Activated CD8-positive, alpha-beta T cell treated with anti-CD3 and anti-CD28 coated beads, Interleukin-2, amount 10 ng/mL, durations not matched to agents 7 days and 5 days (primary cell): ENCODE data around the gene NOTUM. TPM values are rescaled to one million over a fixed set of nuclear protein-coding genes. Genes with fewer than 3 reads are reported as not detected.
"Not testable (repeated sequence)": the region's sequence is repeated elsewhere in the genome, so short reads cannot be mapped to it uniquely, and the experiment has no call there.

Experiments
- ATAC-seq: fragments of 150-1000 bp; cut with Tn5 transposase; one replicate; pipeline ENCODE4 v1.10.0; 2021; ENCODE audit warnings: moderate library complexity
- CTCF ChIA-PET: fragments of 350-600 bp; sonication (Branson Sonifier 250); formaldehyde crosslinking; loops from one replicate; lab custom pipeline; 2021; ENCODE audit warnings: antibody characterized with exemption; lab: Charles Lee
- POLR2A ChIA-PET: fragments of 350-600 bp; sonication (Branson Sonifier 250); formaldehyde crosslinking; loops from one replicate; lab custom pipeline; 2021; ENCODE audit warnings: antibody characterized with exemption; lab: Charles Lee
- DNase-seq: peaks from one replicate; pipeline ENCODE4 v3.0.0-alpha.2; 2020
- H3K27ac Mint-ChIP-seq: one replicate; pipeline ENCODE4 v1.8.0; 2021; ENCODE audit warnings: mild to moderate bottlenecking, mixed read lengths
- H3K27me3 Mint-ChIP-seq: one replicate; pipeline ENCODE4 v1.8.0; 2021; ENCODE audit warnings: low read depth, mixed read lengths
- H3K36me3 Mint-ChIP-seq: one replicate; pipeline ENCODE4 v1.8.0; 2021; ENCODE audit warnings: low read depth, mixed read lengths
- H3K4me1 Mint-ChIP-seq: one replicate; pipeline ENCODE4 v1.8.0; 2021; ENCODE audit warnings: low read depth, mixed read lengths
- H3K4me3 Mint-ChIP-seq: one replicate; pipeline ENCODE4 v1.8.0; 2021; ENCODE audit warnings: mild to moderate bottlenecking, mixed read lengths
- H3K9me3 Mint-ChIP-seq: one replicate; pipeline ENCODE4 v1.8.0; 2022; ENCODE audit warnings: mixed read lengths; ENCODE audit not compliant: insufficient read depth
- total RNA-seq, 2 experiments: library from RNA; stranded (reverse); gene quantifications; one replicate each; pipeline ENCODE4 v1.2.3, GENCODE V29; 2021

Gene NOTUM
- total RNA-seq, 2 experiments from 2014 or later: 0.29 to 0.42 TPM

DNA sequence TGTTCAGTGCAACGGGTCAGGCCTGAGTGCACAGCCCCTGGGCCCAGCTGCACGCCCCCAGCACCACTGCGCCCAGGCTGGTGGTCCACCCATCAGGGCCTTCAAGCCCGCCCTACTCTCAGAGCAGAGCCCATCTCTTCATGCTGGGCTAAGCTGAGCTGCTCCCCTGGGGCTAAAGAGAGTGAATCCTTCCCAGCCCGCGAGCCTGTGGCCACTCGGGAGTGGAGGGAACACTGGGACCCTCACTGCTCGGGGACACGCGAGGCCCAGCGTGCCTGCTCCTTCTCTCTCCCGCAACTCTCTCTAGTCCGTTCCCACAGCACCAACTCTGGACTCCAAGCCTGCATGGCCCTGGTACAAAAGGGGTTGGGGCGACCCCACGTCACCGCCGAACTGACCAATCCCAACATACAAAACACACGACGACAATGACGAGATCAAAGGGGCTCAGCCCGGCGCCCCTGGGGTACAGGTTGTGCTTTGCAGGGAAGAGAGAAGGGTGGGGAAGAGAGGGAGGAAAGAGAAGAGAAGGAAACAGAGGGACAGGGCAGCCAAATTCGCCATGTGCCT is 38.9 kb downstream of the NOTUM start:
- H3K36me3 Mint-ChIP-seq: peaks cover 12% of the 10 kb centered on the region
- CTCF ChIA-PET: interaction anchor here (1.3 kb wide), 1 partner anchor 38 kb away, joined by 3 read pairs; no protein-coding TSS in a partner anchor

DNA sequence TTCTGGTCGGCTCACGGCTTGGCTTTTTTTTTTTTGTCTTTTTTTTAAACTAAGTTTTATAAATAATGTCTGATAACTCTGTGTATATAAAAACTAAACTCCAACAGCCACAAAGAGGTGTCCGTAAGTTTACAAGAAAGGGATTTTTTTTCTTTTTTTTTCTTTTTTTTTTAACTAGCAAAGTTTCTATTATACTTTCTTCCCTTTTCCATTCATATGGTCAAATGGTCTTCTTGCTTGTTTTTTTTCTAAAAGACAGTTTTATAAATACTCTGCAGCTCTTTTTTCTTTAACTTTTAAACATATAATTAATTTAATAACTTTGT is 39.5 kb downstream of the NOTUM start:
- H3K4me1 Mint-ChIP-seq: peaks cover 41% of the 10 kb centered on the region
- no peaks in the 10 kb centered on the region for H3K9me3 Mint-ChIP-seq
- POLR2A ChIA-PET: no interaction called here

More for the DNA sequence above, 38.9 kb downstream of the NOTUM start:
- H3K4me1 Mint-ChIP-seq: peaks cover 37% of the 10 kb centered on the region
- POLR2A ChIA-PET: no interaction called here
- H3K4me3 Mint-ChIP-seq: no peak overlapping the region
- no peak for DNase-seq
- no peak overlapping the region for H3K27ac Mint-ChIP-seq
- no peaks in the 10 kb centered on the region for H3K27me3 Mint-ChIP-seq
- H3K9me3 Mint-ChIP-seq: no peaks in the 10 kb centered on the region
- ATAC-seq: no peak

DNA sequence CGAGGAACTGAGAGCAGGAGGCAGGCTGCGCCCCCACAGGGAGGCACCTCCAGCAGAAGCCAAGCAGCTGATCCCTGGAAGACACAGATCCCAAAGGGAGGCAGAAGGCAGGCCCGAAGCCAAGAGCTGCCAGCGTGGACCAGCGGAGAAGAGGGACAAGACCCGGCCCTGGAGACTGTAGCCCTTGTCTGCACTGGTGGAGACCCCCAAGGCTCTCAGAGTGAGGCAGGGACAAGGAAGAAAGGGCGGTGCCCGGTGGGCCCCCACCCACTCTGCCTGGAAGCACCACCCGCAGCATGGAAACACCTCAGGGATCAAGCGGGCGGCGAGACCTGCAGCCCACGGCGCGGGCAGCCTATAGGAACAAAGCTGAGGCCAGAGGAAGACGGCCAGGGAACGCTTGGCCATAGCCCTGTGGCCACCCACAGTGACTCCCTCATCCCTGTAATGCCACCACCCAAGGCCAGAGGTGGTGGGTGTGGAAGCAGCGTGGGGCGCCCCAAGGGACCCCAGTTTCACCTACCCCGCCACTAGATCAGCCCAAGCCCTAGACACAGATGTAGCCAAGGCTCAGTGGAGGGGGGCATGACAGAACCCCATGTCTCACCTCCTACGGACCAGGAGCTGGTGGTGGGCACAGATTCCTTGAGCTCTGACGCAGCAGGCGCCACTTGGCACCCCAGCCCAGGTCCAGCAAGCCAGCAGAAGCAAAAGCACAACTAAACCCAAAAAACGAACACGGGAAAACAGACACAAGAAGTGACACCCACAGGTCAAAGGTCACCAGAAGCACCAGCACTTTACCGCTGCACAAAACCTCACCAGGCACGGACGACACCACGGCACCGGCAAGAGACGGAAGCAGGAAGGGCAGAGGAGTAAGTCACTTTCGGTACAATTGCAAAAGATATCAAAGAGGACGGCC is 40.1 kb downstream of the NOTUM start:
- H3K9me3 Mint-ChIP-seq: no peaks in the 10 kb centered on the region
- DNase-seq (no peak), ATAC-seq (no peak)
- peaks cover 20% of the 10 kb centered on the region for H3K36me3 Mint-ChIP-seq
- POLR2A ChIA-PET: interaction anchor here (0.5 to 0.6 kb wide), 2 partner anchors 11 to 66 kb away, joined by 3 read pairs; no protein-coding TSS in a partner anchor
- H3K4me3 Mint-ChIP-seq: no peak overlapping the region
- H3K27me3 Mint-ChIP-seq: no peaks in the 10 kb centered on the region
- CTCF ChIA-PET: no interaction called here
- H3K4me1 Mint-ChIP-seq: peaks cover 38% of the 10 kb centered on the region
- no peak overlapping the region for H3K27ac Mint-ChIP-seq

More for the DNA sequence above, 39.5 kb downstream of the NOTUM start:
- Mint-ChIP-seq H3K27me3 (no peaks in the 10 kb centered on the region), H3K27ac (no peak overlapping the region), H3K4me3 (no peak overlapping the region), H3K36me3 (peaks cover 16% of the 10 kb centered on the region)
- ATAC-seq (no peak), DNase-seq (no peak)
- CTCF ChIA-PET: no interaction called here

DNA sequence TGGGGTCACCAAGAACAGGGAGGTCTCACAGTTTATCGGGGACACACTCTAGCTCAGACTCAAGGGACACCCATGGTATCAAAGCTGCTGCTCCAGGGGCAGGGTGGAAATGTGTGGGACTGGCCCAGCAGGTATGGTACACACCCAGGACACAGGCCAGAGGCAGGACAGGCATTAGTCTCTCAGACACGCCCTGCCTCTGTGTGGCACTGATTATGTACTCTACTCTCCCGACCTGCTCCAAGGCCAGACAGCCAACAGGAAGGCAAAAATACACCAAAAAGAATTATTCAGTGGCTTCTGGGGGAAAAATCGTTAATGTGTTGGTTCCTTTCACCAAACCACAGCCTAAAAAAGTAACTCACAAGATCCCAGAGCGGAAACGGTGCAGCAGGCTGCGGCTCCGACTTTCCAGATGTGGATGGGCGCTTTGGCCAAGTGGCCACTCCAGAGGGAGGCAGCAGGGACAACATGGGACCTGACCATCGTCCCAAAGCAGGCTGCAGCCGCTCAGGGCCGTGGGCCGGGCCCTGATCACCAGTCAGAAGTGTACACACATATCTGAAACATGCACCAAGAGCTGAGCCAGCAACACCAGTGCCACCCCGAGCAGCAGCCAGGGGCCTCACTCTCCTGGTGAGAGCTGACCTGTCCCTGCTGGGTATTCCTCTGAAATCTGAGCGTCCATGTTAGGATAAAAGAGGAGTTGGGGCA is 42.0 kb downstream of the NOTUM start:
- Mint-ChIP-seq H3K36me3 (peaks cover 33% of the 10 kb centered on the region), H3K9me3 (no peaks in the 10 kb centered on the region)
- no peak for ATAC-seq

DNA sequence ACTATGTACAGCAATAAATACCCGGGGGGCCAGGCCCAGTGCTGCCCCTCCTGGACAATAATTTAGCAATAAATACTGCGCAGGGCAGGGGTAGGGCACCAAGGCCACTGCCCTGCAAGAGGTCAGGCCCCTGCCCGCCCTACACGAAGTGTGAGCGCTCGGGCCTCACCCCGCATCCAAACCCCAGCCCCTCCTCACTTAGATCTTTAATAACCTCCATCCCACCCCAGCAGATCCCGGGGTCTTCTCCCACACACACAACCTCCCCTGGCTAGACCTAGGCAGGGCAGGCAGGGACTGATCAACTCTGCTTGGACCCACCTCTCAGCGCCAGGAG is 42.7 kb downstream of the NOTUM start:
- peak overlapping the region; percentile 82 for H3K4me3 Mint-ChIP-seq
- peaks cover 29% of the 10 kb centered on the region for H3K4me1 Mint-ChIP-seq
- ATAC-seq: peak; percentile 2
- H3K27me3 Mint-ChIP-seq, POLR2A ChIA-PET, H3K9me3 Mint-ChIP-seq, DNase-seq: not testable (repeated sequence)
- peaks cover 39% of the 10 kb centered on the region for H3K36me3 Mint-ChIP-seq
- CTCF ChIA-PET: interaction anchor here (0.9 kb wide), 1 partner anchor 41 kb away, joined by 4 read pairs; no protein-coding TSS in a partner anchor
- peak overlapping the region; percentile 71 for H3K27ac Mint-ChIP-seq

More for the DNA sequence above, 42.0 kb downstream of the NOTUM start:
- CTCF ChIA-PET: no interaction called here
- Mint-ChIP-seq H3K4me1 (peaks cover 34% of the 10 kb centered on the region), H3K27ac (peak overlapping the region; percentile 71), H3K4me3 (peak overlapping the region; percentile 24), H3K27me3 (no peaks in the 10 kb centered on the region)
- DNase-seq: no peak
- POLR2A ChIA-PET: no interaction called here

DNA sequence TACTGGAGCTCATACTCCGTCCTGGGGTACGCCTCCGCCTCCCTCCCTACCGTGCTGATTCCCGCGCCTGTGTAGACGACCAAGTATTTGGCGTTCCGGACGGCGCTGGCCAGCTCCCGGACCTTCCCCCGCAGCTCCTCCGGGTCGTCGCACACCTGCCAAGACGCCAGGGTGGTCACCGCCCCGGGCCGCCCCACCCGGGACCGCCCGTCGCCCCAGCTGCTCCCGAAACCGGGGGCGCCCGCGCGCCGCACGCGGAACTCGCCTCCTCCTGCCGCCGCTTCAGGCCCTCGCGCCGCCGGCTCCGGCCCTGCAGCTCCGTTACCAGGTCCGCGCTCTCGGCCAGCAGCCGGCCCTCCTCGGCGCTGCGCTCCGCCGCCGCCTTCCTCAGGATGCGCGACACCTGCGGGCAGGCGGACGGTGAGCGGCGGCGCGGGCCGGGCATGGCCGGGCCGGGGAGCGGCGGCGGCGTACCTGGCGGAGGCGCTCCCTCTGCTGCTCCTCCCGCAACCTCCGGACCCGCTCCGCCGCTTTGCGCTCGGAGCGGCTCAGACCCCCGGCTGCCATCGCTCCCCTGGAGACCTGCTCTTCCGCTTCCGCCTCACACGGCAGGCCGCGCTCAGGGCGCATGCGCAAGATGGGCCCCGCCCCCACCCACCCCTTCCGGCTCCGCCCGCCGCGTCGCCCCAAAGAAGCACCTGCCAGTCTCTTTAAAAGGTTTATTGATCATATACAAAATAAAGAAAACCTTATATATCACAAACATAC is 43.2 kb downstream of the NOTUM start, which contains the start of gene SIRT7:
SIRT7 (minus strand) TSS at position 612 of the 768 bp plus-strand sequence; CDS start at position 567, 45 bp downstream.
- peaks cover 44% of the 10 kb centered on the region for H3K36me3 Mint-ChIP-seq
- DNase-seq (peak; percentile 86), ATAC-seq (peak; percentile 86)
- no peaks in the 10 kb centered on the region for H3K9me3 Mint-ChIP-seq
- POLR2A ChIA-PET: interaction anchor here (0.7 to 2.2 kb wide), 9 partner anchors 8 to 399 kb away, joined by 3 to 19 read pairs (median 4); partner anchors contain the start of genes ALYREF, ANAPC11, ARHGDIA and MAFG
- peaks cover 30% of the 10 kb centered on the region for H3K4me1 Mint-ChIP-seq
- peak within 1 kb of the TSS; percentile 82 for H3K4me3 Mint-ChIP-seq
- CTCF ChIA-PET: interaction anchor here (0.7 to 1.0 kb wide), 3 partner anchors 10 to 316 kb away, joined by 3 to 5 read pairs (median 4); partner anchors contain the start of gene MAFG
- no peaks in the 10 kb centered on the region for H3K27me3 Mint-ChIP-seq
- H3K27ac Mint-ChIP-seq: peak within 1 kb of the TSS; percentile 88

DNA sequence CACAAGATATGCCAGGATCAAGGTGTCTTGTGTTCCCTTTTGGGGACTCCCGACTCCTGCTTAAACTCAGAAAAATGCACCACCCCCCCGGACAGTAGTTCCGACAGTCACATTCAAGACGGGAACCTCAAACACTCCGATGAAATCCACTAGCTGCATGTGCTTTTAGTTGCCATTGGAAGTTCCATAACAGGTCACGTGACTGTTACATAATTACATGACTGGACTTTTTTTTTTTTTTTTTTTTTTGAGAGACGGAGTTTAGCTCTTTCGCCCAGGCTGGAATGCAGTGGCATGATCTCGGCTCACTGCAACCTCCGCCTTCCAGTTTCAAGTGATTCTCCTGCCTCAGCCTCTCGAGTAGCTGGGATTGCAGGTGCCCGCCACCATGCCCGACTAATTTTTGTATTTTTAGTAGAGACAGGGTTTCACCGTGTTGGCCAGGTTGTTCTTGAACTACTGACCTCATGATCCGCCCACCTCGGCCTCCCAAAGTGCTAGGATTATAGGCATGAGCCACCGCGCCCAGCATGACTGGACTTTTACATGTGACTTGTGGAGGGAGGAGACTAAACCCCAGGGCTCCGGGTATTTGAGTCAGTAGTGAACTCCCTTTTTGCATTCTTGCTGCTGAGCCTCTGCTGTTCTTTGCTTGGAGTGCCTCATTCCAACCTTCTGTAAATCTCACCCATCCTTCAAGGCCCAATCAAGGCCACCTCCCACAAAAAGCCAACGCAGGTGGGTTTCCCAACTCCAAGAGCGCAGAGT is 44.6 kb downstream of the NOTUM start:
- Mint-ChIP-seq H3K4me3 (peak overlapping the region; percentile 82), H3K4me1 (peaks cover 35% of the 10 kb centered on the region), H3K36me3 (peaks cover 54% of the 10 kb centered on the region), H3K27me3 (no peaks in the 10 kb centered on the region), H3K9me3 (no peaks in the 10 kb centered on the region), H3K27ac (peak overlapping the region; percentile 16)
- no peak for DNase-seq
- ChIA-PET POLR2A (interaction anchor here (1.1 to 2.2 kb wide), 3 partner anchors 11 to 46 kb away, joined by 3 to 19 read pairs (median 6); partner anchors contain the start of genes ARHGDIA and MAFG), CTCF (interaction anchor here (1.1 kb wide), 1 partner anchor 43 kb away, joined by 3 read pairs; no protein-coding TSS in a partner anchor)
- ATAC-seq: no peak

DNA sequence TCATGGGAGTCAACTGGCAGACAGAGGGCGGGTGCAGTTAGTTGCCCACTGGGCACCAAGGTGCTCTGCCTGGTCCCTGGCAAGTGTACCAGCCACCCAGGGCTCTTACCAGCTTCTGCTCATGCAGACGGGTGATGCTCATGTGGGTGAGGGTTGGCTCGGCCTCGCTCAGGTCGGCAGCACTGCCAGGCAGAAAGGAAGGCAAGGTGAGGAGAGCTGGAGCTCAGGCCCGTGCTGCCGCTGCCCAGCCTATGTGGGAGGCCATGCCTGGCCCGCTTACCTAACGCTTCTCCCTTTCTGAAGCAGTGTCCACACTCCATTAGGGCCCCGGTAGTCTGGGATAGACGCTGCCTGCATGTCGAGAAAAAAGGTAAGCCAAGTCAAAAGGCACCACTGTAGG is 45.7 kb downstream of the NOTUM start:
- H3K9me3 Mint-ChIP-seq: no peaks in the 10 kb centered on the region
- no peak overlapping the region for H3K27ac Mint-ChIP-seq
- ATAC-seq (no peak), DNase-seq (no peak)
- H3K36me3 Mint-ChIP-seq: peaks cover 51% of the 10 kb centered on the region
- no peak overlapping the region for H3K4me3 Mint-ChIP-seq
- H3K27me3 Mint-ChIP-seq: no peaks in the 10 kb centered on the region
- ChIA-PET CTCF (no interaction called here), POLR2A (interaction anchor here (0.8 kb wide), 1 partner anchor 11 kb away, joined by 5 read pairs; the partner anchor contains the start of gene MAFG)
- peaks cover 35% of the 10 kb centered on the region for H3K4me1 Mint-ChIP-seq

DNA sequence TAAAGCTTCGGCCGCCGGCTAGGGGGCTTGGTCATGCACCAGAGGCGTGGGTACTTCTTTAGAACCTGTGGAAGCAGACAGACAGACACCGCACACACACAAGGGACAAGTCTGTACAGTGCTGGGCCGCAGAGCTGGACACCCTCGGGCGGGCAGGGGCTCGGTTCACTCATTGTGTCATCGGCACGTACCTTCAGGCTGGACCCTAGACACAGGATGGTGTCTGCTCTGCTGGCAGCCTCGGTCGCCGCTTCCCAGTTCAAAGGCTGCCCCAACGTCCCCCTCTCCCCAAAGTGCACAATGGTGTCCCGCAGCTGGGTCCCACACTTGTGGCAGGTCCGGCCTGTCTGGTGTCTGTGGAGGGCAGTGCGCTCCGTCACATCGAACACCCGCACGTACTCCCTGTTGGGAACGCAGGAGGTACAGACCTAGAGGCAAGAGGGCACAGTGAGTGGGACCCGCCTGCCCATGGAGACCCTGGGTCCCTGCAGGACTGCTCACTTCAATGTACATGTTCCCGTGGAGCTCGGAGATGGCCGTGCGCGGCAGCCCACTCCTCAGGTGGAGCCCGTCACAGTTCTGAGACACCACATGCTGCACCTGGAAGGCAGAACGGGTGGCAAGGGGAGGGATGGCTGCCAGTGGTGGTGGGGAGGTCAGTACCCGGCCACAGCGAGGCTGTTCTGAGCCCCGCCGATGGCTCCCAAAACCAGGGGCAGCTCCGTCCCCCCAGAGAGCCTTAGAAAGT is 46.7 kb downstream of the NOTUM start:
- Mint-ChIP-seq H3K9me3 (no peaks in the 10 kb centered on the region), H3K36me3 (peaks cover 51% of the 10 kb centered on the region), H3K4me1 (peaks cover 41% of the 10 kb centered on the region), H3K4me3 (no peak overlapping the region), H3K27ac (no peak overlapping the region), H3K27me3 (no peaks in the 10 kb centered on the region)
- ChIA-PET CTCF (interaction anchor here (1.0 kb wide), 1 partner anchor 45 kb away, joined by 3 read pairs; no protein-coding TSS in a partner anchor), POLR2A (no interaction called here)
- ATAC-seq (no peak), DNase-seq (no peak)
